ENCODE data around the gene AMELX.

AMELX gene

GRCh38 chrX:11293113-11293512 is at the start of gene AMELX:
Gene AMELX (plus strand): TSS chrX:11293413. CDS start chrX:11294789, 1,376 bp downstream.
- in situ Hi-C loops (cut with MboI; ENCODE audit: low sequenced_read_pairs) = no loop called here

GRCh38 chrX:11244636-11245035 is 48.6 kb upstream of the AMELX start:
- in situ Hi-C loops (cut with MboI; ENCODE audit: low sequenced_read_pairs) = no loop called here

- in situ Hi-C loops (cut with MboI; ENCODE audit: low sequenced_read_pairs) = no loop called here
These were observed 38.6 kb upstream of the AMELX start for GRCh38 chrX:11254417-11255109.

- in situ Hi-C loops (cut with MboI; ENCODE audit: low sequenced_read_pairs) = no loop called here
These were observed 35.9 kb upstream of the AMELX start for GRCh38 chrX:11257290-11257689.

DNA sequence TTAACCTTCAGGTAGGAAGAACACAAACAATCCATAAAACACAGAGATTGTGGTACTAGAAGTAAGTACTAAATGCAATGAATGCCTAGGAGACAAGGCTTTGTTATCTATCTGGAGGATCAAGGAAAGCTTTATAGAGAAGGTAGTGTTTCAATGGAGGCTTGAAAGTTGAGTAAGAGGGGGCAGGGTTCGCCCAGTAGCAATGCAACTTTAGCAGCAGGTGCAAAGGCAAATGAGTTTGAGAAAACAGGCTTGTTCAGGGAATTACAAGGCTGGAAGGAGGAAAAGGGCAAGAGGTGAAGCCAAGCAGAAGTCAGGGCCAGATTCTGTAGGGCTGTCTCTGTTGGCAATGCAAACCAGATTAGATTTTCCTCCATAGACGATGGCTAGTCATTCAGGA is 35.5 kb upstream of the AMELX start:
- in situ Hi-C loops (cut with MboI; ENCODE audit: low sequenced_read_pairs) = no loop called here

DNA sequence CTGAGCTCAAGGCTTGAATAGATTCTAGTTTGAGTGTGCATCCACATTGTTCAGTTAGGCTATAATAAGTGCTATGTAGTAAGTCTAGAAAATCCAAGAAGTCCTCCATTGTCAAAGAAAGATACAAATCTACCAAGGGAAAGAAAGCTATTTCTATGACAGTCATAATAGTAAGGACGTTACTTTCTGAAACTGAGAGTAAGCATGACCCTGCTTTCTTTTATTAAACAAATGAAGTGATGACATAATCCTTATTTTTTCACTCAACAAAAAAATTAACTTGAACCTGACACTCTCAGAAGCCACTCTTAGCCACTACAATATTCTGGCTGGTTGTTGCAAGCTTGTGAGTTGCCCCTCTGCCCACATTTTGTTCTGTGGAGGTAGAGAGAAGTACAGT is 33.8 kb upstream of the AMELX start:
- in situ Hi-C loops (cut with MboI; ENCODE audit: low sequenced_read_pairs) = no loop called here

DNA sequence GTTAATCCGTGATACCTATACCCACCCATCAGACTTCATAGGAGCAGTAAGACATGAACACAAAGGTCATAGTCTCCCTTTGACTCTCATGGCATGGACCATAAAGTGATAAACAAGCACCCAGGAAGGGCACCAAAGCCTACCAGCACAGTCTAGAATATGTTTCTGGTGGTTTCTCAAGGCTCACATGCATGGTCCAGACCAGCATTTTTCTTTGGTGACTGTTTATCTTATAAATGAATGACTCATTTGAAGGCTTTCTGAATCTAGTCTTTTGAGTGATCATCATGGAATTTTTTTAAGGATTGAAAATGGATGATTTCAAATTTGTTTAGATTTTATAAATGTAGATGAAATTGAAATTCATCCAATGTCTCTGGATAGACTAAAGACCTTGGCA is 32.0 kb upstream of the AMELX start:
- in situ Hi-C loops (cut with MboI; ENCODE audit: low sequenced_read_pairs) = no loop called here

GRCh38 chrX:11264925-11265324 is 28.3 kb upstream of the AMELX start:
- in situ Hi-C loops (cut with MboI; ENCODE audit: low sequenced_read_pairs) = no loop called here

- in situ Hi-C loops (cut with MboI; ENCODE audit: low sequenced_read_pairs) = no loop called here
These were observed 27.9 kb upstream of the AMELX start for GRCh38 chrX:11265352-11265751.

DNA sequence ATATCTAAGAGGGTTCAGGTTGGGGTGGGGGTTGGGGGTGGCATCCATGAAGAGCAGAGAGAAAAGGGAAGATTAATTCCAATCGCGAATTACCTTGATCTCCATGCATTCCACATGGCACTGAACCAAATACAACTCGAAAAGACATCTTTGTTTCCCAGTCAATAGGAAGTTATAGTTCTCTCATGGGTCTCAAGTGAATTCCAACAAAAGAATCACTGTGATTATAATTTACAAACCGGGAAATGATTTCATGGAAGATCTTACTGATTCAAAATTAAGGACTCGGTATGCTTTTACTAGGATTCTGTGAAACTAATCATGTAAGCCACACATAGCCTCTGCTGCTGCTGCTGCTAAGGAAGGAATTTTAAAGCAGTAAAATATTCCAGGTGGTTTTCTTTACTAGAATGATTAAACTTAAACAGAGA is 26.6 kb upstream of the AMELX start:
- in situ Hi-C loops (cut with MboI; ENCODE audit: low sequenced_read_pairs) = no loop called here

- in situ Hi-C loops (cut with MboI; ENCODE audit: low sequenced_read_pairs) = no loop called here
These were observed 25.8 kb upstream of the AMELX start for GRCh38 chrX:11267425-11267824.

- in situ Hi-C loops (cut with MboI; ENCODE audit: low sequenced_read_pairs) = no loop called here
These were observed 24.2 kb upstream of the AMELX start for GRCh38 chrX:11269006-11269405.

- in situ Hi-C loops (cut with MboI; ENCODE audit: low sequenced_read_pairs) = no loop called here
These were observed 23.2 kb upstream of the AMELX start for GRCh38 chrX:11269996-11270395.

DNA sequence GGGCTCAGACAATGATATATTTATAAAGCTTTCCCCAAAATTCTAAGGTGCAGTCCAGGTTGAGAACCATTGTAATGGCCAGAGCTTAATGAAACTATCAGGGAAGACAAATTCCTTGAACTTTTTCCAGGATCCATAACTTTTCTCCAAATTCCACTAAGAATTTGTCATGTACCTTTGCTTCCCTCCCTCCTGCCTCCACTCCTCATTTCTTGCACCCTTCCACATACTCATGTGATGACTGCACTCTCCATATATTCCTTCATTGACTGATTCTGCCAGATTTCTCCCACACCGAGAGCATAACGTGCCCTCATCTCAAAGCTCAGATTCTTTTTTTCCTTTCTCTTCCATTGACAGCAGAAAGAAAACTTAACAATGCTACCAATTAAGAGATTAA is 20.9 kb upstream of the AMELX start:
- in situ Hi-C loops (cut with MboI; ENCODE audit: low sequenced_read_pairs) = no loop called here

DNA sequence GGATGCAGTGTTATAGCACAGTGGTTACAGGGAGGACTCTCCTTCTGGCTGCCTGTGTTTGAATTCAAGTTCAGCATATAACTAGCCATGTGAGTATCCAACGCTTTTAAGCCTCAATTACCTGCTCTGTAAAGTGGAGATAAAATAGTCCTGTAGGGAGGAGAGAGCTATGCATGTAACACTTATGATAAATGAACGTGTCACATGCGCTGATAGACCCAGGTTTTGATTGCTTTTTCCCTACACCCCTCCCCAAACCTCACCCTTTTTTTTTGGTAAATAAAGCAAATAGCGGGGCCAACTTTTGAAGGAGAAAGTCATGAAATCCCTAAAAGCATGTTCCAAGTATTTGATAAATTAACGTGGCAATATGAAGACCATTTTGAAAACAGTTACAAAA is 20.4 kb upstream of the AMELX start:
- in situ Hi-C loops (cut with MboI; ENCODE audit: low sequenced_read_pairs) = no loop called here

DNA sequence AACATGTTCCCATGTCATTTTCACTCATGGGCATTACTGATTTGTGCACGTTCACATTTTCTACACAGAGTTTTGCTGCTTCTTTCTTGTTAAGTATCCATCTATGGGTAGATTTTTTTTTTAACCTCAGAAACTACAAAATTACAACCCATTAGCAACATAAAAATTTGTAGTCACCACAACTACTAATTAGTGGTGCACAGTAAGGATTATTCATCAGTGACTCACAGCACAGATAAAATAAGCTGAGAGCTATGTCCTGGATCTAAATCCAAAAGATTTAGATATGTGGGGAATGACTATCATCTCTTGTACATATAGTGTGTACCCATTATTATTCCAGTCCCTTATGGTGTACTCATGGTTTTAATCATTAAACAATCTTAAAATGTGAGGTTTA is 19.7 kb upstream of the AMELX start:
- in situ Hi-C loops (cut with MboI; ENCODE audit: low sequenced_read_pairs) = no loop called here

DNA sequence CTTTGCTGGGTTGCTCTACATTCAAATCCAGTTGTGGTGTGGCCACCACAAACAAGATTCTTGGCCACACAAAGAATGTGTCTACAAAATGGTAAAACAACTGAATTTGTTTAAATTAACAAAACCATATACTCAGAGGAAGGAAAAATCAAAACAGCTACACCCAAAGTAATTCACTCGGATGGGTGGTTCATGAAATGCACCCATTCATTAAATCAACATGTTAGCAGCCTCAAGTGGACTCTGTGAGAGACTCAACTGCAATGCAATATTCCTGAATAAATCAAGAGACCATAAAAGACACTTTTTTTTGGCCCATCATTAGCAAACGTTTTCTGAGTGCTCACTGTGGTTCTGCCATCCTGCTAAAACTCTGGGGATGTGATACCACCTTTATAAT is 11.2 kb upstream of the AMELX start:
- in situ Hi-C loops (cut with MboI; ENCODE audit: low sequenced_read_pairs) = no loop called here

DNA sequence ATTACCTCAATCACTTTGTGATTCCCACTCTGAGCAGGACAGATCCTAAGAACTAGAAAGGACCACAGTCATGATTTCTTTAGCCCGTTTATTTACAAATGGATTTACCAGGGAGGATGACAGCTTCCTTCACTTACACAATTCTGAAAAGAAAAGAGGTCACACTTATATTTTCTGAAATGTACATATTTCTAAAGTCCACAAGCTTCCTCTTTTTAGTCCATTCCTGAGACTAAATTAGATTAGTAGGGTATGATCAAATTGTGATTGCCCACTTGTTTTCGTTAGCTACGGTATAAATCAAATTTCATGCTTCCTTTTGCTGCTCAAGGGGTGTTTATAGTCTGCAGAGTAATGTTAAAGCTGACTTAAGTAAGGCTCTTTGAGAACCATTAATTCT is 7.6 kb upstream of the AMELX start:
- in situ Hi-C loops (cut with MboI; ENCODE audit: low sequenced_read_pairs) = no loop called here

GRCh38 chrX:11287505-11287904 is 5.7 kb upstream of the AMELX start:
- in situ Hi-C loops (cut with MboI; ENCODE audit: low sequenced_read_pairs) = no loop called here

GRCh38 chrX:11290416-11291102 is 2.7 kb upstream of the AMELX start:
- in situ Hi-C loops (cut with MboI; ENCODE audit: low sequenced_read_pairs) = no loop called here

DNA sequence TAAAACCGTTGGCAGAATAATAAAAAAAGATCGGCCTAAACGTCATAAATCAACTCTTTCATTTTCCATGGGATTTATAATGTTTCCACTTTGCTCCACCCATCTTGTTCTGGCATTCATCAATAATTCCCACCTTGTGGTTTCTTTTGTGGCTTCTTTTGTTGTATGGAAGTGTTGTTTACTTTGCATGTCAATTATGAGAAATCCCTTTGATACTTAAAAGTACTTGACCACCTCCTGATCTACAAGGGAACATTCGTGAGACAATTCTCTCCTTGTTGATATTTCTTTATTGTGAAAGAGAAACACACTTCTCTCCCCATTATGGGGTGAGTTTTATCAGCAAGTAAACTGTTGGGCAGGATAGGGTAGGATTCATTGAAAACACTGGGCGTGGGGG is 2.8 kb downstream of the AMELX start:
- in situ Hi-C loops (cut with MboI; ENCODE audit: low sequenced_read_pairs) = no loop called here

- in situ Hi-C loops (cut with MboI; ENCODE audit: low sequenced_read_pairs) = no loop called here
These were observed 5.4 kb downstream of the AMELX start for GRCh38 chrX:11298600-11298999.

DNA sequence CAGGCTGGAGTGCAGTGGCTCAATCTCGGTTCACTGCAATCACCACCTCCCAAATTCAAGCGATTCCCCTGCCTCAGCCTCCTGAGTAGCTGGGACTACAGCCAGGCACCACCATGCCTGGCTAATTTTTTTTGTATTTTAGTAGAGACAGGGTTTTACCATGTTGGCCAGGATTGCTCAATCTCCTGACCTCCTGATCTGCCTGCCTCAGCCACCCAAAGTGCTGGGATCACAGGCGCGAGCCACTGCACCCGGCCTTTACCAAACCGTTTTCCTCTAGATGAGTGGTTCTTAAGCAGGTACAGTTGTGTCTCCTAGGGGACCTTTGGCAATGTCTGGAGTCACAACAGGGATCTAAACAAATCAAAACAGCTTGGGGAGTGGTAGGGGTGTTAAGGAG is 11.6 kb downstream of the AMELX start:
- in situ Hi-C loops (cut with MboI; ENCODE audit: low sequenced_read_pairs) = no loop called here

Measured in HL-60/S4 treated with phorbol 12-myristate 13-acetate at 8.2 ng/mL for 4 days and 3 days (cell line).